HepG2 (cell line): ENCODE results near the gene RAB30. TPM values are rescaled to one million over a fixed set of nuclear protein-coding genes. Genes with fewer than 3 reads are reported as not detected.

ENCODE experiments used
- ATAC-seq: fragments of 200-7000 bp; cut with Tn5 transposase; 3 replicates; pipeline ENCODE4 v1.9.1; 2020; ENCODE audit warnings: mild to moderate bottlenecking, moderate library complexity
- Bru-seq: library from RNA; stranded (reverse); fragments of 400-500 nt; gene quantifications from one replicate; lab custom pipeline; 2021; lab: Mats Ljungman, UMichigan
- BruChase-seq, 2 experiments: library from RNA; stranded (reverse); fragments of 400-500 nt; gene quantifications; one replicate each; lab custom pipeline; 2021; lab: Mats Ljungman, UMichigan
- BruUV-seq: library from RNA; stranded (reverse); fragments of 400-500 nt; replicated peaks from 2 replicates; lab custom pipeline; 2021; lab: Mats Ljungman, UMichigan
- CTCF ChIA-PET: fragments of 300-600 bp; formaldehyde crosslinking; extraction: SDS; loops from one replicate; lab custom pipeline; 2021; ENCODE audit warnings: low total read pairs, inconsistent platforms, low intra/inter-chr PET ratio; lab: Yijun Ruan, JAX
- POLR2A ChIA-PET: fragments of 350-600 bp; sonication (Branson Sonifier 250); formaldehyde crosslinking; loops from one replicate; lab custom pipeline; 2020; ENCODE audit warnings: antibody characterized with exemption, inconsistent platforms; lab: Yijun Ruan, JAX
- DNase-seq: peaks from one replicate; pipeline ENCODE4 v3.0.0-alpha.2; 2015; ENCODE audit warnings: low spot score
- FAIRE-seq: peaks from 3 replicates; lab custom pipeline; 2011; peaks lifted over from hg19 to GRCh38; lab: Jason Lieb, UNC
- H2AFZ ChIP-seq: one replicate; pipeline ENCODE4 v1.6.1; 2011; ENCODE audit warnings: low read length, inconsistent platforms
- H3K27ac ChIP-seq: fragments of 300-600 bp; 3 replicates; pipeline ENCODE4 v1.8.0; 2011; ENCODE audit warnings: mixed run types, mild to moderate bottlenecking, mixed read lengths, low read length, inconsistent platforms; ENCODE audit not compliant: insufficient read depth; ENCODE audit errors: extremely low read length
- H3K27me3 ChIP-seq, 2 experiments: fragments of 200-600 bp in 1 of 2; 2 replicates in 1 of 2; 3 replicates in 1 of 2; pipeline versions ENCODE4 v1.6.0 to v1.8.0; 2011; ENCODE audit warnings: low read length in 2 of 2, mild to moderate bottlenecking in 2 of 2, moderate library complexity in 2 of 2, inconsistent platforms in 1 of 2; ENCODE audit not compliant: insufficient read depth in 2 of 2, control insufficient read depth in 1 of 2
- H3K36me3 ChIP-seq, 2 experiments: fragments of 200-600 bp in 1 of 2; replicated peaks in 1 of 2; 2 replicates in 1 of 2; 3 replicates in 1 of 2; pipeline versions ENCODE4 v1.5.1 to v1.8.0; 2011; ENCODE audit warnings: low read length in 2 of 2, inconsistent platforms in 1 of 2; ENCODE audit not compliant: insufficient read depth in 2 of 2, control insufficient read depth in 1 of 2
- H3K4me1 ChIP-seq: 2 replicates; pipeline ENCODE4 v1.5.1; 2012; ENCODE audit warnings: low read length, inconsistent platforms; ENCODE audit not compliant: insufficient read depth
- H3K4me2 ChIP-seq: 2 replicates; pipeline ENCODE4 v1.6.0; 2011; ENCODE audit warnings: low read depth, low read length, inconsistent platforms
- H3K4me3 ChIP-seq, 3 experiments: fragments of 200-600 bp in 1 of 3; sonication (generic), shearing (Covaris generic) in 1 of 3; replicated peaks in 1 of 3; 2 replicates each; pipeline ENCODE4 v1.5.1; 2011 to 2016; ENCODE audit warnings: low read length in 3 of 3, inconsistent platforms in 2 of 3, low read depth in 2 of 3, mild to moderate bottlenecking in 2 of 3, control low read depth in 1 of 3, mixed read lengths in 1 of 3; ENCODE audit not compliant: insufficient read depth in 1 of 3
- H3K79me2 ChIP-seq: one replicate; pipeline ENCODE4 v1.6.1; 2011; ENCODE audit warnings: low read length, inconsistent platforms; ENCODE audit not compliant: insufficient read depth
- H3K9ac ChIP-seq: 2 replicates; pipeline ENCODE4 v1.6.0; 2011; ENCODE audit warnings: mild to moderate bottlenecking, low read depth, low read length, inconsistent platforms; ENCODE audit not compliant: insufficient read depth
- H3K9me3 ChIP-seq: 2 replicates; pipeline ENCODE4 v1.5.1; 2012; ENCODE audit warnings: mild to moderate bottlenecking, low read length
- H4K20me1 ChIP-seq: 2 replicates; pipeline ENCODE4 v1.6.0; 2011; ENCODE audit warnings: inconsistent platforms, mild to moderate bottlenecking, low read length, moderate library complexity; ENCODE audit not compliant: insufficient read depth
- HDAC1 ChIP-seq: sonication (generic); formaldehyde crosslinking; IDR thresholded peaks from 2 replicates; pipeline ENCODE4 v1.5.1; 2020; ENCODE audit warnings: mild to moderate bottlenecking, missing genetic modification reagents
- KAT7 ChIP-seq: IDR thresholded peaks from 2 replicates; pipeline ENCODE4 v1.6.1; 2018; ENCODE audit warnings: borderline replicate concordance, missing compliant biosample characterization
- RXRA ChIP-seq: sonication (generic); formaldehyde crosslinking; IDR thresholded peaks from 2 replicates; pipeline ENCODE4 v1.5.1; 2020; ENCODE audit warnings: missing genetic modification reagents
- TBX3 ChIP-seq: fragments of 450-650 bp; IDR thresholded peaks from 2 replicates; pipeline ENCODE4 v1.6.1; 2017; ENCODE audit warnings: antibody characterized with exemption, mild to moderate bottlenecking, inconsistent platforms, borderline replicate concordance
- TCF7L2 ChIP-seq: IDR thresholded peaks from 2 replicates; pipeline ENCODE4 v1.6.1; 2011; ENCODE audit warnings: mild to moderate bottlenecking, low read depth, low read length, moderate library complexity
- ZFP41 ChIP-seq: sonication (generic); formaldehyde crosslinking; IDR thresholded peaks from 2 replicates; pipeline ENCODE4 v1.4.0; 2020; ENCODE audit warnings: mild to moderate bottlenecking, missing genetic modification reagents, borderline replicate concordance
- ZFP62 ChIP-seq: sonication (generic); formaldehyde crosslinking; IDR thresholded peaks from 2 replicates; pipeline ENCODE4 v1.4.0; 2020; ENCODE audit warnings: missing genetic modification reagents
- ZFX ChIP-seq: sonication (generic); formaldehyde crosslinking; IDR thresholded peaks from 2 replicates; pipeline ENCODE4 v1.4.0; 2020; ENCODE audit warnings: mild to moderate bottlenecking, low read depth, missing genetic modification reagents, moderate library complexity
- ZKSCAN5 ChIP-seq: sonication (generic); formaldehyde crosslinking; IDR thresholded peaks from 2 replicates; pipeline ENCODE4 v1.5.1; 2020; ENCODE audit warnings: mild to moderate bottlenecking, missing genetic modification reagents
- ZNF775 ChIP-seq: sonication (generic); formaldehyde crosslinking; IDR thresholded peaks from 2 replicates; pipeline ENCODE4 v1.4.0; 2020; ENCODE audit warnings: missing genetic modification reagents, mild to moderate bottlenecking, moderate library complexity, borderline replicate concordance
- WGBS: methylation state at CpG from one replicate; pipeline ENCODE4 v1.1.6; 2017; ENCODE audit warnings: low lambda C conversion rate; 5-methylcytosine and 5-hydroxymethylcytosine counted together
- in situ Hi-C: cut with HindIII; loops from 2 replicates; pipeline ENCODE4 v1.10.0; 2017; ENCODE audit warnings: low pct_unique_long_range_greater_than_20kb; ENCODE audit not compliant: extremely low pct_ligation_motif_present
- intact Hi-C: fragments of 100-400 bp; cut with micrococcal nuclease; formaldehyde crosslinking; loops from one replicate; pipeline ENCODE4 v1.10.0; 2022; ENCODE audit not compliant: unreplicated experiment
- long read RNA-seq, 2 experiments: library from RNA in 1 of 2; library from polyadenylated mRNA in 1 of 2; stranded (forward) in 1 of 2; unstranded in 1 of 2; transcript quantifications; one replicate each; pipeline ENCODE4 v2.0.0, GENCODE V29; 2019 to 2022
- polyA minus RNA-seq, 3 experiments: library from RNA; depleted of rRNA, polyadenylated mRNA; stranded (reverse); fragments of >200 nt; gene quantifications; 2 replicates each; pipeline ENCODE4 v1.2.3, GENCODE V29; 2011; ENCODE audit warnings: low replicate concordance in 1 of 3
- polyA plus RNA-seq, 8 experiments: library from polyadenylated mRNA; depleted of rRNA in 3 of 8; stranded (reverse) in 7 of 8; unstranded in 1 of 8; fragments of >200 nt; fragmentation: Illumina TruSeq in 4 of 8; extraction: Trizol in 4 of 8; gene quantifications; 2 replicates each; pipeline versions ENCODE4 v1.2.1 to v1.2.3, GENCODE V29; 2011 to 2016; ENCODE audit warnings: low read depth in 4 of 8, missing spikeins in 1 of 8, mixed read lengths in 1 of 8; ENCODE audit not compliant: insufficient read depth in 1 of 8
- total RNA-seq, 5 experiments: library from RNA; depleted of rRNA; stranded (reverse); fragments of >200 nt; fragmentation: Illumina TruSeq; extraction: Trizol; gene quantifications; 2 replicates each; pipeline ENCODE4 v1.2.3, GENCODE V29; 2016; ENCODE audit warnings: low read depth in 1 of 5
- TF ChIP-seq, protein P1 (sequence below): IDR thresholded peaks from 2 replicates; pipeline ENCODE4 v1.6.1; 2018; ENCODE audit warnings: missing genetic modification reagents, mild to moderate bottlenecking, missing compliant biosample characterization
- TF ChIP-seq, protein P2 (sequence below): sonication (generic); formaldehyde crosslinking; IDR thresholded peaks from 2 replicates; pipeline ENCODE4 v1.9.0; 2022; ENCODE audit warnings: low read depth, missing genetic modification reagents
- TF ChIP-seq, protein P3 (sequence below): sonication (generic); formaldehyde crosslinking; IDR thresholded peaks from 2 replicates; pipeline ENCODE4 v1.8.0; 2022; ENCODE audit warnings: mild to moderate bottlenecking, missing genetic modification reagents, moderate library complexity

The RAB30 gene, protein sequence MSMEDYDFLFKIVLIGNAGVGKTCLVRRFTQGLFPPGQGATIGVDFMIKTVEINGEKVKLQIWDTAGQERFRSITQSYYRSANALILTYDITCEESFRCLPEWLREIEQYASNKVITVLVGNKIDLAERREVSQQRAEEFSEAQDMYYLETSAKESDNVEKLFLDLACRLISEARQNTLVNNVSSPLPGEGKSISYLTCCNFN
- total RNA-seq (2016; rRNA removed; fragmentation: Illumina TruSeq; extraction: Trizol) (5.0 and 8.8 TPM in 2 replicates), polyA plus RNA-seq (2011; rRNA removed) (3.7 and 4.2 TPM in 2 replicates), polyA minus RNA-seq (2011; rRNA and poly(A)+ RNA removed; ENCODE audit: low replicate concordance) (4.4 and 23.5 TPM in 2 replicates), Bru-seq, nascent RNA (percentile 77 among the genes with signal in this experiment), BruChase-seq, experiment 1, labeled RNA remaining after a 6-hour chase (percentile 70 among the genes with signal in this experiment), BruChase-seq, experiment 2, labeled RNA remaining after a 2-hour chase (percentile 76 among the genes with signal in this experiment)
- 0.61 and 1.5 TPM in 2 replicates for total RNA-seq (2016; cell fraction: cytosol; rRNA removed; fragmentation: Illumina TruSeq; extraction: Trizol; ENCODE audit: low read depth)
- 4.7 and 8.4 TPM in 2 replicates for total RNA-seq (2016; cell fraction: insoluble cytoplasmic fraction; rRNA removed; fragmentation: Illumina TruSeq; extraction: Trizol)
- 2.3 TPM in 2 replicates for total RNA-seq (2016; cell fraction: membrane; rRNA removed; fragmentation: Illumina TruSeq; extraction: Trizol)
- 3.8 and 6.3 TPM in 2 replicates for total RNA-seq (2016; cell fraction: nucleus; rRNA removed; fragmentation: Illumina TruSeq; extraction: Trizol)
- 1.4 and 2.8 TPM in 2 replicates for polyA plus RNA-seq (2011; cell fraction: cytosol; rRNA removed)
- polyA plus RNA-seq (2011; cell fraction: nucleus; rRNA removed) = 2.7 and 4.6 TPM in 2 replicates
- polyA plus RNA-seq (2012) = 8.2 and 8.5 TPM in 2 replicates
- polyA plus RNA-seq (2016; cell fraction: cytosol; fragmentation: Illumina TruSeq; extraction: Trizol; ENCODE audit: low read depth) = 0.09 and 0.22 TPM in 2 replicates
- 5.3 and 6.2 TPM in 2 replicates for polyA plus RNA-seq (2016; cell fraction: insoluble cytoplasmic fraction; fragmentation: Illumina TruSeq; extraction: Trizol; ENCODE audit: low read depth)
- polyA plus RNA-seq (2016; cell fraction: membrane; fragmentation: Illumina TruSeq; extraction: Trizol; ENCODE audit: low read depth) = 0.58 and 0.83 TPM in 2 replicates
- polyA plus RNA-seq (2016; cell fraction: nucleus; fragmentation: Illumina TruSeq; extraction: Trizol; ENCODE audit: insufficient read depth, low read depth) = 5.7 and 8.0 TPM in 2 replicates
- polyA minus RNA-seq (2011; cell fraction: cytosol; rRNA and poly(A)+ RNA removed) = 3.5 and 3.6 TPM in 2 replicates
- polyA minus RNA-seq (2011; cell fraction: nucleus; rRNA and poly(A)+ RNA removed) = 18.4 and 19.1 TPM in 2 replicates
- long read RNA-seq, experiment 1, partial matches to known transcripts = 0 of 1 reads
- long read RNA-seq, experiment 1, other reads (novel, unspliced or antisense) = 0 of 1 reads
- long read RNA-seq, experiment 2, partial matches to known transcripts = 1 of 15 reads
- long read RNA-seq, experiment 2, other reads (novel, unspliced or antisense) = 12 of 15 reads

DNA sequence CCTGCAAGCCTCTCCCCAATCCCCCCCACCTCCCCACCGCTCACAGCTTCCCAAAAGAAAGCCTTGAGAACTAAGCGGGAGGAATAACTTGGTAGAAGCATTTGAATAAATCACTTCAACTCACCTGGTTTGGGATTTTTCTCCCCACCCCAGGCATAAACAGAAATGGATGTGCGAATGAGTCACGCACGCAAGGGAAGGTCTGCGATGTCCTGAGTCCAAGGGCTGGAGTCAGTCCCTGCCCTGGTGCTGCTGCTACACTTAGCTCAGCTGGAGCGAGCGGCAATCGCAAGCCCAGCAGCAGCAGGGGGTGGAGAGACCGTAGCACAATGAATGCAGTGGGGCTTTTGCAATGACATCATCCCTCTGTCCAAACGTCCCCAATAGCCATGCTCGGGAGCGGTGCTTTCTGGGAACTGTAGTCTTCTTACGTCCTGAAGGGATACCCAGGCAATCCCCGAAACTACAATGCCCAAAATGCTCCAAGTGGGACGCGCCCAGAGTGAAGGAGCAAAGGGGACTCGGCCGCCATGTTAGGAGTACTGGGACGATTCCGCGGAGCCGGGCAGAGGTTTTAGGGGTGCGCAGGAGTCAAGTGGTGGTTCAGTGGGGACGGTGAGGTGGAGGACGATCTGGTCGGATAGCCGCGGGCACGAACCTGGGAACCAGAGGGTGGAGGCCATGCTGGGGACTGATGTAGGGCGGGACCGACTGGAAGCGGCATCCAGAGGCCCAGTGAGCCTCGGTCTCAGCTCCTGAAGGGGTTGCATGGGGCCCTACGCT is at the start of gene RAB30:
Gene RAB30 (minus strand): TSS at position 331 of the 783 bp plus-strand sequence. CDS start 74,581 bp downstream, outside the sequence.
- CTCF ChIA-PET = no interaction called here
- TF ChIP-seq ZNF775 (CRISPR knock-in tag) (no peak), ZFX (CRISPR knock-in tag) (peak; percentile 97), TCF7L2 (no peak), ZKSCAN5 (CRISPR knock-in tag) (no peak), HDAC1 (CRISPR knock-in tag) (peak; percentile 88), TBX3 (no peak), ZFP62 (CRISPR knock-in tag) (0 out of 2 replicates have a peak, but pooled peaks have one; percentile 2), ZFP41 (CRISPR knock-in tag) (no peak), KAT7 (CRISPR knock-in tag) (peak; percentile 34; the same call in 1 of the 2 replicates), RXRA (peak; percentile 53; the same call in 1 of the 2 replicates)
- TF ChIP-seq, protein P1, sequence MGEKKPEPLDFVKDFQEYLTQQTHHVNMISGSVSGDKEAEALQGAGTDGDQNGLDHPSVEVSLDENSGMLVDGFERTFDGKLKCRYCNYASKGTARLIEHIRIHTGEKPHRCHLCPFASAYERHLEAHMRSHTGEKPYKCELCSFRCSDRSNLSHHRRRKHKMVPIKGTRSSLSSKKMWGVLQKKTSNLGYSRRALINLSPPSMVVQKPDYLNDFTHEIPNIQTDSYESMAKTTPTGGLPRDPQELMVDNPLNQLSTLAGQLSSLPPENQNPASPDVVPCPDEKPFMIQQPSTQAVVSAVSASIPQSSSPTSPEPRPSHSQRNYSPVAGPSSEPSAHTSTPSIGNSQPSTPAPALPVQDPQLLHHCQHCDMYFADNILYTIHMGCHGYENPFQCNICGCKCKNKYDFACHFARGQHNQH (CRISPR knock-in tag) = peak; percentile 47
- TF ChIP-seq, protein P2, sequence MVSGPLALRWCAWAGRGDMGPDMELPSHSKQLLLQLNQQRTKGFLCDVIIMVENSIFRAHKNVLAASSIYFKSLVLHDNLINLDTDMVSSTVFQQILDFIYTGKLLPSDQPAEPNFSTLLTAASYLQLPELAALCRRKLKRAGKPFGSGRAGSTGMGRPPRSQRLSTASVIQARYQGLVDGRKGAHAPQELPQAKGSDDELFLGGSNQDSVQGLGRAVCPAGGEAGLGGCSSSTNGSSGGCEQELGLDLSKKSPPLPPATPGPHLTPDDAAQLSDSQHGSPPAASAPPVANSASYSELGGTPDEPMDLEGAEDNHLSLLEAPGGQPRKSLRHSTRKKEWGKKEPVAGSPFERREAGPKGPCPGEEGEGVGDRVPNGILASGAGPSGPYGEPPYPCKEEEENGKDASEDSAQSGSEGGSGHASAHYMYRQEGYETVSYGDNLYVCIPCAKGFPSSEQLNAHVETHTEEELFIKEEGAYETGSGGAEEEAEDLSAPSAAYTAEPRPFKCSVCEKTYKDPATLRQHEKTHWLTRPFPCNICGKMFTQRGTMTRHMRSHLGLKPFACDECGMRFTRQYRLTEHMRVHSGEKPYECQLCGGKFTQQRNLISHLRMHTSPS = no peak
- TF ChIP-seq, protein P3, sequence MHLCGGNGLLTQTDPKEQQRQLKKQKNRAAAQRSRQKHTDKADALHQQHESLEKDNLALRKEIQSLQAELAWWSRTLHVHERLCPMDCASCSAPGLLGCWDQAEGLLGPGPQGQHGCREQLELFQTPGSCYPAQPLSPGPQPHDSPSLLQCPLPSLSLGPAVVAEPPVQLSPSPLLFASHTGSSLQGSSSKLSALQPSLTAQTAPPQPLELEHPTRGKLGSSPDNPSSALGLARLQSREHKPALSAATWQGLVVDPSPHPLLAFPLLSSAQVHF (CRISPR knock-in tag) = no peak

More for the DNA sequence above, at the start of gene RAB30:
- H3K4me1 ChIP-seq = peaks cover 60% of the 10 kb centered on the region
- H3K79me2 ChIP-seq = peaks cover 44% of the 10 kb centered on the region
- H3K27me3 ChIP-seq = no peaks in the 10 kb centered on the region; a peak in 1 of 5 replicates
- no TSS peak for BruUV-seq
- H3K9me3 ChIP-seq = no peaks in the 10 kb centered on the region
- H3K27ac ChIP-seq = peak within 1 kb of the TSS; percentile 88
- in situ Hi-C loops = loop anchor here (5.0 kb wide), 1 partner anchor 169 kb away; the partner anchor contains the start of genes DDIAS and PRCP
- FAIRE-seq (peak; percentile 98), ATAC-seq (peak; percentile 98), DNase-seq (peak; percentile 100)
- peak within 1 kb of the TSS; percentile 89 for H3K4me2 ChIP-seq
- intact Hi-C loops = loop anchor here (1.0 to 5.0 kb wide), 6 partner anchors 46 to 170 kb away; partner anchors contain the start of gene DDIAS
- WGBS = under 1% methylated on average over 21 of the region's 35 CpGs
- H3K36me3 ChIP-seq = no peaks in the 10 kb centered on the region; a peak in 1 of 5 replicates
- H4K20me1 ChIP-seq = no peaks in the 10 kb centered on the region; the same call in 1 of the 2 replicates
- no peak within 1 kb of the TSS for H2AFZ ChIP-seq
- POLR2A ChIA-PET = interaction anchor here (0.6 to 7.3 kb wide), 24 partner anchors 8 to 214 kb away, joined by 3 to 67 read pairs (median 4); partner anchors contain the start of genes CCDC90B, DDIAS, PCF11 and PRCP
- H3K4me3 ChIP-seq = peak within 1 kb of the TSS; percentile 82 to 92 (median 89)
- H3K9ac ChIP-seq = peak within 1 kb of the TSS; percentile 97
